NB4 (cell line): Measurements from ENCODE around the gene ALDH3A2.

Source experiments
- CTCF ChIP-seq: IDR thresholded peaks from one replicate; pipeline ENCODE4 v1.5.1; 2012; ENCODE audit warnings: low read depth, low read length
- MAX ChIP-seq: IDR thresholded peaks from 2 replicates; pipeline ENCODE4 v1.6.1; 2011; ENCODE audit warnings: low read depth, low read length

GRCh38 chr17:19678581-19679453 lies 30.3 kb downstream of the ALDH3A2 start:
- TF ChIP-seq CTCF (no peak), MAX (no peak)
